Esophagus squamous epithelium (tissue), 4 donors: Measurements from ENCODE around the gene ITGA11.
A peak's percentile ranks its signal among the peaks of the same experiment; 100 is the strongest.

Experiments
- POLR2A ChIP-seq, 4 donors: fragments of 450-650 bp; IDR thresholded peaks; one replicate each; pipeline ENCODE4 v1.6.1; 2017; ENCODE audit warnings: antibody characterized with exemption in 4 of 4, mild to moderate bottlenecking in 4 of 4, moderate library complexity in 3 of 4
- TF ChIP-seq, protein P1 (sequence below), 6 experiments: fragments of 450-650 bp in 4 of 6; fragments of 200-600 bp in 2 of 6; sonication (generic) in 2 of 6; IDR thresholded peaks; one replicate each; pipeline ENCODE4 v1.5.1; 2016 to 2019; ENCODE audit warnings: antibody characterized with exemption in 6 of 6, mild to moderate bottlenecking in 4 of 6, moderate library complexity in 4 of 6

DNA sequence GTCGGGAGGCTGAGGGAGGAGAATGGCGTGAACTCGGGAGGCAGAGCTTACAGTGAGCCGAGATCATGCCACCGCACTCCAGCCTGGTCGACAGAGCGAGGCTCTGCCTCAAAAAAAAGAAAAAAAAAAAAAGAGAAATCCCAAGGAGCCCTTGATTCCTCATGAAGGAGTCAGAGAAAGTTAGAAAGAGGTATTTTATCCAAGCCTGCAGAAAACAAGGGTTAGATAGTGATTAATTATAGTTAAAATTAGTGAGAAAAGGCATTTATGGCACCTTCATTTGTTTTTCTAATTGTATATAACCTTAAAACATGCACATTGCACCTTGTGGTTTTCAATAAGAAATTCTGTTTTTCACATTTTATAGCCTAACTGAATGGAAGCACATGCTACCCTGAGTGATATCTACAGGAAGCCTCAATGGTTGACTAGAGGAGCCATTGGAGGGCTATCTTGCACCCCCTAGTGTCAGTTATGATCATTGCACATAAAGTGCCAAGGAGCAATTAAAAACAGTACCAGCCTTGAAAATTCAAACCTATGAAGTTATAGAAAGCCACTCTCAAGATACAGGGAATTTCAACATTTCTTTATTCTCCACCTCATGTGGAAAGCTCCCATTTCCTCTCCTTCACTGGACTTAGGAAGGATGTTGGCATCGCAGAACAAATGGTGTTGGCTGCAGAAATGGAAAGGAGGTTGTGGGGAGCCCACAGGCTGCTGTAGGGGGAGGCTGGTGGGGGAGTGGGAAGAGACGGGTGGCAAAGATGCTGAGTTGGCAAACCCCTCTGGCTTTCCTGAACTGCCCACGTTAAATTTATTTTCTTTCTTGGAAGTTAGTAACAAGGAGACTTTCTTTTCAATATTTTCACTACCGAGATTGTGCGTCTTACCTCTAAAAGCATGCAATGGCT is 48.5 kb downstream of the ITGA11 start:
- TF ChIP-seq, protein P1, sequence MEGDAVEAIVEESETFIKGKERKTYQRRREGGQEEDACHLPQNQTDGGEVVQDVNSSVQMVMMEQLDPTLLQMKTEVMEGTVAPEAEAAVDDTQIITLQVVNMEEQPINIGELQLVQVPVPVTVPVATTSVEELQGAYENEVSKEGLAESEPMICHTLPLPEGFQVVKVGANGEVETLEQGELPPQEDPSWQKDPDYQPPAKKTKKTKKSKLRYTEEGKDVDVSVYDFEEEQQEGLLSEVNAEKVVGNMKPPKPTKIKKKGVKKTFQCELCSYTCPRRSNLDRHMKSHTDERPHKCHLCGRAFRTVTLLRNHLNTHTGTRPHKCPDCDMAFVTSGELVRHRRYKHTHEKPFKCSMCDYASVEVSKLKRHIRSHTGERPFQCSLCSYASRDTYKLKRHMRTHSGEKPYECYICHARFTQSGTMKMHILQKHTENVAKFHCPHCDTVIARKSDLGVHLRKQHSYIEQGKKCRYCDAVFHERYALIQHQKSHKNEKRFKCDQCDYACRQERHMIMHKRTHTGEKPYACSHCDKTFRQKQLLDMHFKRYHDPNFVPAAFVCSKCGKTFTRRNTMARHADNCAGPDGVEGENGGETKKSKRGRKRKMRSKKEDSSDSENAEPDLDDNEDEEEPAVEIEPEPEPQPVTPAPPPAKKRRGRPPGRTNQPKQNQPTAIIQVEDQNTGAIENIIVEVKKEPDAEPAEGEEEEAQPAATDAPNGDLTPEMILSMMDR (IDR thresholded peaks at IDR 0.05) = peak in 5 of 6 experiments; percentile 53 to 75 (median 72)
- no peak for TF ChIP-seq POLR2A (IDR thresholded peaks at IDR 0.05)
